HG03354 (cell line): ENCODE data around the gene PIEZO2.
"Not testable (repeated sequence)": the region's sequence is repeated elsewhere in the genome, so short reads cannot be mapped to it uniquely, and the experiment has no call there.

ENCODE experiments used
- ATAC-seq: cut with Tn5 transposase; IDR thresholded peaks from one replicate; pipeline ENCODE4 v1.9.1; 2021; ENCODE audit warnings: mild to moderate bottlenecking; ENCODE audit not compliant: unreplicated experiment, poor library complexity, severe bottlenecking

Gene PIEZO2

GRCh38 chr18:10946058-10946457, 203.3 kb downstream of the PIEZO2 start:
- ATAC-seq = no peak

GRCh38 chr18:10942998-10943397, 206.4 kb downstream of the PIEZO2 start:
- ATAC-seq = no peak

- no peak for ATAC-seq
Observed at GRCh38 chr18:10939822-10940221, 209.5 kb downstream of the PIEZO2 start.

- no peak for ATAC-seq
Observed at GRCh38 chr18:10937743-10938640, 211.4 kb downstream of the PIEZO2 start.

- no peak for ATAC-seq
Observed at GRCh38 chr18:10936176-10937053, 213.0 kb downstream of the PIEZO2 start.

GRCh38 chr18:10935588-10935987, 213.8 kb downstream of the PIEZO2 start:
- ATAC-seq = no peak

GRCh38 chr18:10933648-10934047, 215.7 kb downstream of the PIEZO2 start:
- not testable (repeated sequence) for ATAC-seq

- ATAC-seq = no peak
Observed at GRCh38 chr18:10930076-10930475, 219.3 kb downstream of the PIEZO2 start.

GRCh38 chr18:10928772-10929373, 220.5 kb downstream of the PIEZO2 start:
- ATAC-seq = peak; percentile 75

GRCh38 chr18:10928011-10928771, 221.2 kb downstream of the PIEZO2 start:
- peak; percentile 68 for ATAC-seq

GRCh38 chr18:10927286-10927992, 221.9 kb downstream of the PIEZO2 start:
- ATAC-seq = no peak

GRCh38 chr18:10926621-10927161, 222.7 kb downstream of the PIEZO2 start:
- ATAC-seq = no peak

GRCh38 chr18:10924290-10924689, 225.1 kb downstream of the PIEZO2 start:
- no peak for ATAC-seq

- no peak for ATAC-seq
Observed at GRCh38 chr18:10923551-10924070, 225.8 kb downstream of the PIEZO2 start.

GRCh38 chr18:10923141-10923540, 226.2 kb downstream of the PIEZO2 start:
- no peak for ATAC-seq

GRCh38 chr18:10922712-10923111, 226.7 kb downstream of the PIEZO2 start:
- not testable (repeated sequence) for ATAC-seq

- not testable (repeated sequence) for ATAC-seq
Observed at GRCh38 chr18:10920309-10920708, 229.1 kb downstream of the PIEZO2 start.

GRCh38 chr18:10919851-10920250, 229.5 kb downstream of the PIEZO2 start:
- ATAC-seq = no peak
